Neutrophil (primary cell): ENCODE results near the gene PRDM2.

Experiments
- H3K27ac ChIP-seq: fragments of 200-600 bp; sonication (generic); 2 replicates; pipeline ENCODE4 v1.5.1; 2016; ENCODE audit warnings: mild to moderate bottlenecking, moderate library complexity
- H3K27me3 ChIP-seq: fragments of 200-600 bp; sonication (generic); 2 replicates; pipeline ENCODE4 v1.6.0; 2016; ENCODE audit warnings: mild to moderate bottlenecking
- H3K36me3 ChIP-seq: fragments of 200-600 bp; sonication (generic); 2 replicates; pipeline ENCODE4 v1.5.1; 2017
- H3K4me1 ChIP-seq, 2 experiments: fragments of 200-600 bp in 1 of 2; sonication (generic) in 1 of 2; 1 replicate in 1 of 2; 2 replicates in 1 of 2; pipeline versions ENCODE4 v1.5.1 to v1.6.1; 2013 to 2016; ENCODE audit warnings: low read depth in 1 of 2, low read length in 1 of 2, mild to moderate bottlenecking in 1 of 2, moderate library complexity in 1 of 2; ENCODE audit not compliant: control insufficient read depth in 1 of 2, insufficient read depth in 1 of 2
- H3K4me3 ChIP-seq, 2 experiments: fragments of 200-600 bp in 1 of 2; sonication (generic) in 1 of 2; 1 replicate in 1 of 2; 2 replicates in 1 of 2; pipeline ENCODE4 v1.5.1; 2013 to 2016; ENCODE audit warnings: low read depth in 1 of 2, low read length in 1 of 2, mild to moderate bottlenecking in 1 of 2, moderate library complexity in 1 of 2
- H3K9me3 ChIP-seq: fragments of 200-600 bp; sonication (generic); 2 replicates; pipeline ENCODE4 v1.5.1; 2016
- TF ChIP-seq, protein P1 (sequence below): fragments of 200-600 bp; sonication (generic); IDR thresholded peaks from 2 replicates; pipeline ENCODE4 v1.5.1; 2016; ENCODE audit warnings: antibody characterized with exemption

The PRDM2 gene

GRCh38 chr1:13802782-13803545 is 103.0 kb downstream of the PRDM2 start:
- Histone ChIP-seq H3K36me3 (peaks cover 41% of the 10 kb centered on the region), H3K9me3 (no peaks in the 10 kb centered on the region), H3K27ac (no peak overlapping the region), H3K4me3 (no peak overlapping the region), H3K4me1 (no peaks in the 10 kb centered on the region), H3K27me3 (no peaks in the 10 kb centered on the region)
- TF ChIP-seq, protein P1, sequence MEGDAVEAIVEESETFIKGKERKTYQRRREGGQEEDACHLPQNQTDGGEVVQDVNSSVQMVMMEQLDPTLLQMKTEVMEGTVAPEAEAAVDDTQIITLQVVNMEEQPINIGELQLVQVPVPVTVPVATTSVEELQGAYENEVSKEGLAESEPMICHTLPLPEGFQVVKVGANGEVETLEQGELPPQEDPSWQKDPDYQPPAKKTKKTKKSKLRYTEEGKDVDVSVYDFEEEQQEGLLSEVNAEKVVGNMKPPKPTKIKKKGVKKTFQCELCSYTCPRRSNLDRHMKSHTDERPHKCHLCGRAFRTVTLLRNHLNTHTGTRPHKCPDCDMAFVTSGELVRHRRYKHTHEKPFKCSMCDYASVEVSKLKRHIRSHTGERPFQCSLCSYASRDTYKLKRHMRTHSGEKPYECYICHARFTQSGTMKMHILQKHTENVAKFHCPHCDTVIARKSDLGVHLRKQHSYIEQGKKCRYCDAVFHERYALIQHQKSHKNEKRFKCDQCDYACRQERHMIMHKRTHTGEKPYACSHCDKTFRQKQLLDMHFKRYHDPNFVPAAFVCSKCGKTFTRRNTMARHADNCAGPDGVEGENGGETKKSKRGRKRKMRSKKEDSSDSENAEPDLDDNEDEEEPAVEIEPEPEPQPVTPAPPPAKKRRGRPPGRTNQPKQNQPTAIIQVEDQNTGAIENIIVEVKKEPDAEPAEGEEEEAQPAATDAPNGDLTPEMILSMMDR, result no peak

- no peaks in the 10 kb centered on the region for H3K9me3 ChIP-seq
- TF ChIP-seq, protein P1, result no peak
- H3K4me1 ChIP-seq, result no peaks in the 10 kb centered on the region
- no peak overlapping the region for H3K4me3 ChIP-seq
- peaks cover 38% of the 10 kb centered on the region for H3K36me3 ChIP-seq
- H3K27me3 ChIP-seq, result no peaks in the 10 kb centered on the region
- H3K27ac ChIP-seq, result no peak overlapping the region
Observed at GRCh38 chr1:13803546-13804239, 103.7 kb downstream of the PRDM2 start.

DNA sequence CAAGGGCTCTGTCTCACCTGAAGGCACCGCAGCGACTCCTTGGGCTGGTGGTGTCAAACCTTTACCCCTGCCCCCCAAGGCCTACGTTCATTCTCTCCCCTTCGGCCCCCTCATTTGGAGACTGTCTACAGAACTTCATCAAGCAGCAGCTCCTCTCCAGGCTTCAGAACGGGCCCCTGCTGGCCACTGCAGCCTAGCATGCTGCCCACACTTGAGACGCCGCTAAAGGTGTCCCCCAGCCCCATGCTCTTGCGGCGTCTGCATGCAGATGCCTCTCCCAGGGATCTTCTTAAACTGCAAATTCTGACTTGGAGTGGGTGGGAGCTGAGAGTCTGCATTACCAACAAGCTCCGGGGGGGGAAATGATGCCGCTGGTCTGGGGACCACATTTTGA is 104.2 kb downstream of the PRDM2 start:
- Histone ChIP-seq H3K4me1 (no peaks in the 10 kb centered on the region), H3K36me3 (peaks cover 38% of the 10 kb centered on the region), H3K27me3 (no peaks in the 10 kb centered on the region), H3K27ac (no peak overlapping the region), H3K4me3 (no peak overlapping the region), H3K9me3 (no peaks in the 10 kb centered on the region)
- TF ChIP-seq, protein P1, result no peak

- H3K9me3 ChIP-seq, result no peaks in the 10 kb centered on the region
- TF ChIP-seq, protein P1, result no peak
- H3K4me3 ChIP-seq, result no peak overlapping the region
- no peaks in the 10 kb centered on the region for H3K4me1 ChIP-seq
- H3K36me3 ChIP-seq, result peaks cover 43% of the 10 kb centered on the region
- no peak overlapping the region for H3K27ac ChIP-seq
- H3K27me3 ChIP-seq, result no peaks in the 10 kb centered on the region
Observed at GRCh38 chr1:13805431-13805830, 105.4 kb downstream of the PRDM2 start.

DNA sequence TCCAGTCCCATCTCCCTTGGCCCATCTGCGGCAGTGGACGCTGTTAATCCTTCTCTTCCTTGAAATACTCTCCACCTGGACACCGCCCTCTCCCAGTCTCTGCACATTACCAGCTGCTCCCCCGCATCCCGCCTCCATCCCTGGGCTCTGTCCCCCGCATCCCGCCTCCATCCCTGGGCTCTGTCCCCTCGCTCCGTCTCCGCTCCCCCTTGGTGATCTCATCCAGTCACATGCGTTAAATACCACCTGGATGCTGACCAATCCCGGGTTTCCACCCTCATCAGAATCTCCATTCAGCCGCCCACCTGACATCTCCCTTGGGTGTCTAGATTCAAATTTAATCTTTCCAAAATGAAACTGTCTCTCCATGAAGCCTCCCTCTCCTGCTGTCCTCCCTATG is 106.1 kb downstream of the PRDM2 start:
- Histone ChIP-seq H3K27ac (no peak overlapping the region), H3K4me1 (no peaks in the 10 kb centered on the region), H3K27me3 (no peaks in the 10 kb centered on the region), H3K9me3 (no peaks in the 10 kb centered on the region), H3K36me3 (peaks cover 43% of the 10 kb centered on the region), H3K4me3 (no peak overlapping the region)
- TF ChIP-seq, protein P1, result no peak
